GM19328 (cell line): Measurements from ENCODE around the gene ZCCHC3.

ENCODE experiments used
- ATAC-seq: cut with Tn5 transposase; IDR thresholded peaks from one replicate; pipeline ENCODE4 v1.9.1; 2021; ENCODE audit warnings: mild to moderate bottlenecking, moderate library complexity; ENCODE audit not compliant: unreplicated experiment

The ZCCHC3 gene

GRCh38 chr20:311609-312008 is 14.2 kb downstream of the ZCCHC3 start:
- no peak for ATAC-seq

- no peak for ATAC-seq
Observed at GRCh38 chr20:312067-312466, 14.7 kb downstream of the ZCCHC3 start.

GRCh38 chr20:312866-313265 is 15.5 kb downstream of the ZCCHC3 start:
- ATAC-seq, result no peak

- ATAC-seq, result no peak
Observed at GRCh38 chr20:313402-313801, 16.0 kb downstream of the ZCCHC3 start.

GRCh38 chr20:313948-314347 is 16.6 kb downstream of the ZCCHC3 start:
- ATAC-seq, result no peak

GRCh38 chr20:316316-317068 is 19.1 kb downstream of the ZCCHC3 start:
- no peak for ATAC-seq

- peak; percentile 47 for ATAC-seq
Observed at GRCh38 chr20:324177-325044, 27.0 kb downstream of the ZCCHC3 start.

- peak; percentile 67 for ATAC-seq
Observed at GRCh38 chr20:325045-325888, 27.9 kb downstream of the ZCCHC3 start, which contains the start of gene SOX12. Gene SOX12, plus strand, starts transcription at chr20:325552. Its CDS starts 373 bp downstream, at chr20:325925.

- no peak for ATAC-seq
Observed at GRCh38 chr20:325889-326644, 28.7 kb downstream of the ZCCHC3 start.

- no peak for ATAC-seq
Observed at GRCh38 chr20:326645-327185, 29.3 kb downstream of the ZCCHC3 start.

- ATAC-seq, result no peak
Observed at GRCh38 chr20:327186-328026, 30.0 kb downstream of the ZCCHC3 start.

GRCh38 chr20:328027-328974 is 30.9 kb downstream of the ZCCHC3 start:
- ATAC-seq, result no peak

GRCh38 chr20:328975-329695 is 31.8 kb downstream of the ZCCHC3 start:
- no peak for ATAC-seq

GRCh38 chr20:329851-330232 is 32.5 kb downstream of the ZCCHC3 start:
- ATAC-seq, result no peak

- no peak for ATAC-seq
Observed at GRCh38 chr20:330233-331149, 33.1 kb downstream of the ZCCHC3 start.

GRCh38 chr20:334578-334977 is 37.2 kb downstream of the ZCCHC3 start:
- no peak for ATAC-seq
